ENCODE results near the gene RBMS1. TPM values are rescaled to one million over a fixed set of nuclear protein-coding genes. Genes with fewer than 3 reads are reported as not detected.

Gene RBMS1
- total and polyA plus RNA-seq, 8 donors: 91.7 to 133 (median 119) TPM

DNA sequence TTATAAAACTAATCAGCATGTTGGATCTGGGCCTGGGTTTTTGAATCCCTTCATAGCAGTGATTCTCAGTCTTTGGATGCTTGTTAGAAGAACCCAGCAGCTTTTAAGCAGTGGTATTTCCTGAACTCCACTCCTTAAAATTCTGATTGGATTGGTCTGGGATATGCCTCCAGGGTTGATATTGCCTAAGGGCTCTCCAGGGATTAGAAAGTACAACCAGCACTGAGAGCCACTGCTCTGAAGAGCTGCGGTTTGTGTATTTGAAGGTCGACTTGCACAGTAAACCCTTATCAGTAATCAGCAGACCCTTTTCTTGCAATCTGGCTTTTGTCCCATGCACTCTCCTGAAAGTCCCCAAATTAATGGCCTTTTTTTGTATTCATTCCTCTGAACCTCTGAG, 17.0 kb upstream of the RBMS1 start:
- ATAC-seq: peak; percentile 93
- intact Hi-C loops (cut with DNase I): no loop called here
- H3K9me3 ChIP-seq: no peaks in the 10 kb centered on the region
- DNase-seq: no peak
- TF ChIP-seq, protein P1, sequence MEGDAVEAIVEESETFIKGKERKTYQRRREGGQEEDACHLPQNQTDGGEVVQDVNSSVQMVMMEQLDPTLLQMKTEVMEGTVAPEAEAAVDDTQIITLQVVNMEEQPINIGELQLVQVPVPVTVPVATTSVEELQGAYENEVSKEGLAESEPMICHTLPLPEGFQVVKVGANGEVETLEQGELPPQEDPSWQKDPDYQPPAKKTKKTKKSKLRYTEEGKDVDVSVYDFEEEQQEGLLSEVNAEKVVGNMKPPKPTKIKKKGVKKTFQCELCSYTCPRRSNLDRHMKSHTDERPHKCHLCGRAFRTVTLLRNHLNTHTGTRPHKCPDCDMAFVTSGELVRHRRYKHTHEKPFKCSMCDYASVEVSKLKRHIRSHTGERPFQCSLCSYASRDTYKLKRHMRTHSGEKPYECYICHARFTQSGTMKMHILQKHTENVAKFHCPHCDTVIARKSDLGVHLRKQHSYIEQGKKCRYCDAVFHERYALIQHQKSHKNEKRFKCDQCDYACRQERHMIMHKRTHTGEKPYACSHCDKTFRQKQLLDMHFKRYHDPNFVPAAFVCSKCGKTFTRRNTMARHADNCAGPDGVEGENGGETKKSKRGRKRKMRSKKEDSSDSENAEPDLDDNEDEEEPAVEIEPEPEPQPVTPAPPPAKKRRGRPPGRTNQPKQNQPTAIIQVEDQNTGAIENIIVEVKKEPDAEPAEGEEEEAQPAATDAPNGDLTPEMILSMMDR (IDR thresholded peaks at IDR 0.05): no peak
- no peaks in the 10 kb centered on the region for H3K27me3 ChIP-seq
- no peaks in the 10 kb centered on the region for H3K36me3 ChIP-seq
- H3K4me1 ChIP-seq: no peaks in the 10 kb centered on the region
- no peak overlapping the region for H3K4me3 ChIP-seq
- no peak overlapping the region for H3K27ac ChIP-seq

DNA sequence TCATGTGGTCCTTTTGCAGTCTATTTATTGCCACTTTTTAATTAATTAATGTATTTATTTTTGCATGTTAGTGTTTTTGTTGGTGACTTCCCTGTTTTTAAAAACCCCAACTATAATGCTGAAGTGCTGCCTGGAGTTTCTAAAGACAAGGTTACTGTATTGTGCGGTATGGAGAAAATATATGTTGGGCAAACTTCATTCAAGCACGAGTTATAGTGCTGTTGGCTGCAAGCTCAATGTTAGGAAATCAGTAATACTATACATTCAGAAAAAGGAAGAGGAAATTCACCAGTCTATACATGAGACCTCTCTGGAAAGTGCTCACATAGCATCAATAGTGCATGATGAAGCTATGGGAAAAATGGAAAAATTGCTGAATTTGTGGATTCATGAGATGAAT, 15.4 kb upstream of the RBMS1 start:
- H3K36me3 ChIP-seq: no peaks in the 10 kb centered on the region
- H3K4me1 ChIP-seq: peaks cover 0 to 3% of the 10 kb centered on the region in 2 donors
- no peaks in the 10 kb centered on the region for H3K9me3 ChIP-seq
- DNase-seq: no peak
- no peak for ATAC-seq
- no peak overlapping the region for H3K4me3 ChIP-seq
- intact Hi-C loops (cut with DNase I): no loop called here
- TF ChIP-seq, protein P1 (IDR thresholded peaks at IDR 0.05): no peak
- no peak overlapping the region for H3K27ac ChIP-seq
- no peaks in the 10 kb centered on the region for H3K27me3 ChIP-seq

DNA sequence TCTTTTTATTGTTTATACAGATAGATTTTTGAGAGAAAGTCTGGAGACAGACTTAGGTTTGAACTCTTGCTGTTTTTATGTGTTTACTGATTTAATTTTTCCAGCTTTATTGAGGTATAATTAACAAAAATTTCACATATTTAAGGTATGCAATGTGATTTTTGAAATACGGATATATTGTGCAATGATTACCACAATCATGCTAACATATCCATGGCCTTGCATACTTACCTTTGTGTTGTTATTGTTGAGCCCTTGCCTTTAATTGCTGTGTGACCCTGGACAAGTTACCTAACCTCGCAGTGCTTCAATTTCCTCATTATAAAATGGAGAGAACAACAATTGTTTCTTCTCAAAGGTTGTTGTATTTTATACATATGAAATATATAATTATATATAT, 13.9 kb upstream of the RBMS1 start:
- Histone ChIP-seq H3K4me1 (peaks cover 0 to 3% of the 10 kb centered on the region in 2 donors), H3K4me3 (no peak overlapping the region), H3K27ac (no peak overlapping the region), H3K36me3 (no peaks in the 10 kb centered on the region), H3K27me3 (no peaks in the 10 kb centered on the region), H3K9me3 (no peaks in the 10 kb centered on the region)
- DNase-seq (no peak), ATAC-seq (no peak)
- intact Hi-C loops (cut with DNase I): no loop called here
- TF ChIP-seq, protein P1 (IDR thresholded peaks at IDR 0.05): no peak

DNA sequence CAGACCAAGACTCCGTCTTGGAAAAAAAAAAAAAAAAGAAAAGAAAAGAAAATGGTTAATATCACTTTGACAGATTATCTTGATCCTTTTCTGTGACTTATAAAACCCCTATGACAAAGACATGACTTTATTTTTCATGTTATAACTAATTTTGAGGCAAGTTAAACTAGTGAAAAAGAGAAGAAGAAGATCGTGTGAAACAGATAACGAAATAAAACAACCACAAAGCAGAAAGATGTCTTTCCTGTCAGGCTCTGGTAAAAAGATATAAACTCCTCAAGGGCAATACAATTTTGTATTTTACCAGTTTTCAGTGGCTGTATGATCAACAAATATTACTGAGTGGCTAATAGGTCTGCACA, 13.4 kb upstream of the RBMS1 start:
- no peak overlapping the region for H3K27ac ChIP-seq
- ATAC-seq: no peak
- no peaks in the 10 kb centered on the region for H3K36me3 ChIP-seq
- H3K4me3 ChIP-seq: no peak overlapping the region
- intact Hi-C loops (cut with DNase I): no loop called here
- H3K9me3 ChIP-seq: no peaks in the 10 kb centered on the region
- TF ChIP-seq, protein P1 (IDR thresholded peaks at IDR 0.05): no peak
- H3K27me3 ChIP-seq: no peaks in the 10 kb centered on the region
- no peak for DNase-seq
- H3K4me1 ChIP-seq: peaks cover 0 to 3% of the 10 kb centered on the region in 2 donors

DNA sequence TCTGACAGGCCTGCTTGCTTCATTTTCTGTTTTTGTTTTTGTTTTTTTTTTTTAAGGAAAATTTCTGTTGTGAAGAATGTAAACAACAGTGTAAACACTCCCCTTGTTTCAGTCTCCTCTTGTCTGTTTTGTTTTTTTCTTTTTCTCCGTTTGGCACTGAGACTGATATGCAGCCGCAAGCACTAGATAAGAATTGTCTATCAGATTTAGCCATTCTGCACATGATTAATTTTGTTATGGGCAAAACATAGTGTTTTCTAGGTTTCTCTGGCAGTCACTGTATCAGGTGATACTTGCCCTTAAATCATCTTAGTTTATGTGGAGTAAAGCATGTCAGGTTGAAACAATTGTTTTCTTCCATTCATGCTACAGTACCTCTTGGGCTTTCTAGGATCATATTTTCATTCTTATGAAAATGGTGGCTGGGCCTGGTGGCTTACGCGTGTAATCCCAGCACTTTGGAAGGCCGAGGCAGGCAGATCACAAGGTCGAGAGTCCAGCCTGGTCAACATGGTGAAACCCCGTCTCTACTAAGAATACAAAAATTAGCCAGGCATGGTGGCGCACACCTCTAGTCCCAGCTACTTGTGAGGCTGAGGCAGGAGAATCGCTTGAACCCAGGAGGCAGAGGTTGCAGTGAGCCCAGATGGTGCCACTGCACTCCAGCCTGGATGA, 12.9 kb upstream of the RBMS1 start:
- Histone ChIP-seq H3K27ac (no peak overlapping the region), H3K9me3 (no peaks in the 10 kb centered on the region), H3K4me1 (peaks cover 0 to 3% of the 10 kb centered on the region in 2 donors), H3K4me3 (no peak overlapping the region), H3K27me3 (no peaks in the 10 kb centered on the region), H3K36me3 (no peaks in the 10 kb centered on the region)
- TF ChIP-seq, protein P1 (IDR thresholded peaks at IDR 0.05): no peak
- no peak for ATAC-seq
- no peak for DNase-seq
- intact Hi-C loops (cut with DNase I): no loop called here

Measured in left lung (tissue), 10 donors.